GM12878 (cell line): ENCODE data around the gene SHFL. TPM values are rescaled to one million over a fixed set of nuclear protein-coding genes. Genes with fewer than 3 reads are reported as not detected.
A peak's percentile ranks its signal among the peaks of the same experiment; 100 is the strongest.

Experiments
- E2F4 ChIP-seq: IDR thresholded peaks from 2 replicates; pipeline ENCODE4 v1.6.1; 2012; ENCODE audit warnings: low read depth, low read length, improper control_type of control experiment
- EED ChIP-seq: sonication (generic); IDR thresholded peaks from 2 replicates; pipeline ENCODE4 v1.6.1; 2016; ENCODE audit warnings: antibody characterized with exemption, low read depth
- EP300 ChIP-seq, 2 experiments: fragments of 150-350 bp in 1 of 2; IDR thresholded peaks; 2 replicates each; pipeline ENCODE4 v1.6.1; 2011 to 2012; ENCODE audit warnings: low read depth in 2 of 2, low read length in 2 of 2, borderline replicate concordance in 1 of 2, improper control_type of control experiment in 1 of 2, inconsistent platforms in 1 of 2; ENCODE audit not compliant: control insufficient read depth in 1 of 2
- ETV6 ChIP-seq, 2 experiments: fragments of 450-650 bp in 1 of 2; IDR thresholded peaks in 1 of 2; conservative IDR thresholded peaks in 1 of 2; 2 replicates each; pipeline ENCODE4 v1.6.1; 2014; ENCODE audit warnings: antibody characterized with exemption in 1 of 2, borderline replicate concordance in 1 of 2, low read depth in 1 of 2, mild to moderate bottlenecking in 1 of 2, moderate library complexity in 1 of 2
- GATAD2B ChIP-seq: fragments of 450-650 bp; conservative IDR thresholded peaks from 2 replicates; pipeline ENCODE4 v1.6.1; 2017; ENCODE audit warnings: low read depth, mild to moderate bottlenecking, moderate library complexity
- HDAC6 ChIP-seq: fragments of 200-600 bp; sonication (generic); IDR thresholded peaks from one replicate; pipeline ENCODE4 v1.8.0; 2017; ENCODE audit warnings: antibody characterized with exemption; ENCODE audit not compliant: unreplicated experiment
- IRF4 ChIP-seq: IDR thresholded peaks from 2 replicates; pipeline ENCODE4 v1.6.1; 2011; ENCODE audit warnings: low read depth, low read length
- KLF5 ChIP-seq: fragments of 450-650 bp; IDR thresholded peaks from 2 replicates; pipeline ENCODE4 v1.6.1; 2014; ENCODE audit warnings: mild to moderate bottlenecking; ENCODE audit not compliant: partially characterized antibody
- RAD21 ChIP-seq: IDR thresholded peaks from 2 replicates; pipeline ENCODE4 v1.6.1; 2011; ENCODE audit warnings: mild to moderate bottlenecking, low read depth, low read length, moderate library complexity; ENCODE audit not compliant: insufficient read depth
- RB1 ChIP-seq: fragments of 450-650 bp; formaldehyde crosslinking; IDR thresholded peaks from 2 replicates; pipeline ENCODE4 v1.6.1; 2017; ENCODE audit warnings: mild to moderate bottlenecking, borderline replicate concordance
- RCOR1 ChIP-seq: conservative IDR thresholded peaks from 2 replicates; pipeline ENCODE4 v1.6.1; 2012; ENCODE audit warnings: low read depth, low read length, improper control_type of control experiment
- SMAD1 ChIP-seq: fragments of 450-650 bp; IDR thresholded peaks from 2 replicates; pipeline ENCODE4 v1.6.1; 2018; ENCODE audit warnings: mild to moderate bottlenecking, low read depth; ENCODE audit not compliant: partially characterized antibody
- SREBF2 ChIP-seq: IDR thresholded peaks from 2 replicates; pipeline ENCODE4 v1.6.1; 2012; ENCODE audit warnings: mild to moderate bottlenecking, low read length
- polyA plus RNA-seq, 11 experiments: library from polyadenylated mRNA; depleted of rRNA in 4 of 11; unstranded in 6 of 11; stranded (reverse) in 5 of 11; fragments of >200 nt; fragmentation: Nextera tagmentation in 4 of 11; fragmentation: Illumina TruSeq in 1 of 11; extraction: Ambion mirVana in 4 of 11; extraction: Trizol in 1 of 11; gene quantifications; 1 replicate in 1 of 11; 2 replicates in 10 of 11; pipeline versions ENCODE4 v1.2.1 to v1.2.3, GENCODE V29; 2011 to 2016; ENCODE audit warnings: inconsistent platforms in 2 of 11, missing spikeins in 2 of 11, low read depth in 1 of 11
- total RNA-seq, 4 experiments: library from RNA; depleted of rRNA in 3 of 4; stranded (reverse); fragments of >200 nt in 3 of 4; fragmentation: Illumina TruSeq in 1 of 4; extraction: Trizol in 1 of 4; gene quantifications; 2 replicates each; pipeline versions ENCODE4 v1.2.1 to v1.2.3, GENCODE V29; 2013 to 2021
- TF ChIP-seq, protein P1 (sequence below): fragments of 450-650 bp; IDR thresholded peaks from 2 replicates; pipeline ENCODE4 v1.6.1; 2016; ENCODE audit warnings: mild to moderate bottlenecking, moderate library complexity, borderline replicate concordance
- TF ChIP-seq, protein P2 (sequence below), 3 experiments: IDR thresholded peaks in 2 of 3; conservative IDR thresholded peaks in 1 of 3; 2 replicates each; pipeline ENCODE4 v1.5.1; 2011; ENCODE audit warnings: low read depth in 3 of 3, low read length in 3 of 3, mild to moderate bottlenecking in 3 of 3, control low read depth in 2 of 3, moderate library complexity in 2 of 3, inconsistent platforms in 1 of 3, mixed read lengths in 1 of 3; ENCODE audit not compliant: control insufficient read depth in 2 of 3, insufficient read depth in 1 of 3; ENCODE audit errors: extremely low read depth in 1 of 3
- TF ChIP-seq, protein P3 (sequence below): IDR thresholded peaks from 2 replicates; pipeline ENCODE4 v1.6.1; 2012; ENCODE audit warnings: mild to moderate bottlenecking, low read depth, low read length

The SHFL gene
- total and polyA plus RNA-seq, 10 of the 15 experiments (the other 5 are each of a cell fraction or from before 2014, with no cell fraction given): 8.0 to 83.8 (median 40.7) TPM

GRCh38 chr19:10095948-10096614, 10.0 kb downstream of the SHFL start (continued):
- TF ChIP-seq, protein P1, sequence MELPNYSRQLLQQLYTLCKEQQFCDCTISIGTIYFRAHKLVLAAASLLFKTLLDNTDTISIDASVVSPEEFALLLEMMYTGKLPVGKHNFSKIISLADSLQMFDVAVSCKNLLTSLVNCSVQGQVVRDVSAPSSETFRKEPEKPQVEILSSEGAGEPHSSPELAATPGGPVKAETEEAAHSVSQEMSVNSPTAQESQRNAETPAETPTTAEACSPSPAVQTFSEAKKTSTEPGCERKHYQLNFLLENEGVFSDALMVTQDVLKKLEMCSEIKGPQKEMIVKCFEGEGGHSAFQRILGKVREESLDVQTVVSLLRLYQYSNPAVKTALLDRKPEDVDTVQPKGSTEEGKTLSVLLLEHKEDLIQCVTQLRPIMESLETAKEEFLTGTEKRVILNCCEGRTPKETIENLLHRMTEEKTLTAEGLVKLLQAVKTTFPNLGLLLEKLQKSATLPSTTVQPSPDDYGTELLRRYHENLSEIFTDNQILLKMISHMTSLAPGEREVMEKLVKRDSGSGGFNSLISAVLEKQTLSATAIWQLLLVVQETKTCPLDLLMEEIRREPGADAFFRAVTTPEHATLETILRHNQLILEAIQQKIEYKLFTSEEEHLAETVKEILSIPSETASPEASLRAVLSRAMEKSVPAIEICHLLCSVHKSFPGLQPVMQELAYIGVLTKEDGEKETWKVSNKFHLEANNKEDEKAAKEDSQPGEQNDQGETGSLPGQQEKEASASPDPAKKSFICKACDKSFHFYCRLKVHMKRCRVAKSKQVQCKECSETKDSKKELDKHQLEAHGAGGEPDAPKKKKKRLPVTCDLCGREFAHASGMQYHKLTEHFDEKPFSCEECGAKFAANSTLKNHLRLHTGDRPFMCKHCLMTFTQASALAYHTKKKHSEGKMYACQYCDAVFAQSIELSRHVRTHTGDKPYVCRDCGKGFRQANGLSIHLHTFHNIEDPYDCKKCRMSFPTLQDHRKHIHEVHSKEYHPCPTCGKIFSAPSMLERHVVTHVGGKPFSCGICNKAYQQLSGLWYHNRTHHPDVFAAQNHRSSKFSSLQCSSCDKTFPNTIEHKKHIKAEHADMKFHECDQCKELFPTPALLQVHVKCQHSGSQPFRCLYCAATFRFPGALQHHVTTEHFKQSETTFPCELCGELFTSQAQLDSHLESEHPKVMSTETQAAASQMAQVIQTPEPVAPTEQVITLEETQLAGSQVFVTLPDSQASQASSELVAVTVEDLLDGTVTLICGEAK: no peak
- TF ChIP-seq RAD21 (no peak), SREBF2 (no peak), ETV6 (conservative IDR thresholded peaks at IDR 0.05 in 1 of 2, IDR thresholded peaks at IDR 0.05 in 1 of 2; ENCODE audit: borderline replicate concordance in 1 of 2, low read depth in 1 of 2) (no peak), IRF4 (no peak), SMAD1 (no peak), GATAD2B (peak; percentile 68), KLF5 (peak; percentile 42), EP300 (IDR thresholded peaks at IDR 0.05; ENCODE audit: borderline replicate concordance in 1 of 2, control insufficient read depth in 1 of 2, low read depth in 2 of 2, low read length in 2 of 2) (no peak), EED (no peak), HDAC6 (no peak), RCOR1 (no peak), RB1 (peak; percentile 49; the same call in 1 of the 2 replicates), E2F4 (no peak)
- TF ChIP-seq, protein P2, sequence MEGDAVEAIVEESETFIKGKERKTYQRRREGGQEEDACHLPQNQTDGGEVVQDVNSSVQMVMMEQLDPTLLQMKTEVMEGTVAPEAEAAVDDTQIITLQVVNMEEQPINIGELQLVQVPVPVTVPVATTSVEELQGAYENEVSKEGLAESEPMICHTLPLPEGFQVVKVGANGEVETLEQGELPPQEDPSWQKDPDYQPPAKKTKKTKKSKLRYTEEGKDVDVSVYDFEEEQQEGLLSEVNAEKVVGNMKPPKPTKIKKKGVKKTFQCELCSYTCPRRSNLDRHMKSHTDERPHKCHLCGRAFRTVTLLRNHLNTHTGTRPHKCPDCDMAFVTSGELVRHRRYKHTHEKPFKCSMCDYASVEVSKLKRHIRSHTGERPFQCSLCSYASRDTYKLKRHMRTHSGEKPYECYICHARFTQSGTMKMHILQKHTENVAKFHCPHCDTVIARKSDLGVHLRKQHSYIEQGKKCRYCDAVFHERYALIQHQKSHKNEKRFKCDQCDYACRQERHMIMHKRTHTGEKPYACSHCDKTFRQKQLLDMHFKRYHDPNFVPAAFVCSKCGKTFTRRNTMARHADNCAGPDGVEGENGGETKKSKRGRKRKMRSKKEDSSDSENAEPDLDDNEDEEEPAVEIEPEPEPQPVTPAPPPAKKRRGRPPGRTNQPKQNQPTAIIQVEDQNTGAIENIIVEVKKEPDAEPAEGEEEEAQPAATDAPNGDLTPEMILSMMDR (IDR thresholded peaks at IDR 0.05 in 2 of 3, conservative IDR thresholded peaks at IDR 0.05 in 1 of 3; ENCODE audit: control insufficient read depth in 2 of 3, extremely low read depth in 1 of 3, insufficient read depth in 1 of 3, low read depth in 3 of 3, low read length in 3 of 3): no peak
- TF ChIP-seq, protein P3, sequence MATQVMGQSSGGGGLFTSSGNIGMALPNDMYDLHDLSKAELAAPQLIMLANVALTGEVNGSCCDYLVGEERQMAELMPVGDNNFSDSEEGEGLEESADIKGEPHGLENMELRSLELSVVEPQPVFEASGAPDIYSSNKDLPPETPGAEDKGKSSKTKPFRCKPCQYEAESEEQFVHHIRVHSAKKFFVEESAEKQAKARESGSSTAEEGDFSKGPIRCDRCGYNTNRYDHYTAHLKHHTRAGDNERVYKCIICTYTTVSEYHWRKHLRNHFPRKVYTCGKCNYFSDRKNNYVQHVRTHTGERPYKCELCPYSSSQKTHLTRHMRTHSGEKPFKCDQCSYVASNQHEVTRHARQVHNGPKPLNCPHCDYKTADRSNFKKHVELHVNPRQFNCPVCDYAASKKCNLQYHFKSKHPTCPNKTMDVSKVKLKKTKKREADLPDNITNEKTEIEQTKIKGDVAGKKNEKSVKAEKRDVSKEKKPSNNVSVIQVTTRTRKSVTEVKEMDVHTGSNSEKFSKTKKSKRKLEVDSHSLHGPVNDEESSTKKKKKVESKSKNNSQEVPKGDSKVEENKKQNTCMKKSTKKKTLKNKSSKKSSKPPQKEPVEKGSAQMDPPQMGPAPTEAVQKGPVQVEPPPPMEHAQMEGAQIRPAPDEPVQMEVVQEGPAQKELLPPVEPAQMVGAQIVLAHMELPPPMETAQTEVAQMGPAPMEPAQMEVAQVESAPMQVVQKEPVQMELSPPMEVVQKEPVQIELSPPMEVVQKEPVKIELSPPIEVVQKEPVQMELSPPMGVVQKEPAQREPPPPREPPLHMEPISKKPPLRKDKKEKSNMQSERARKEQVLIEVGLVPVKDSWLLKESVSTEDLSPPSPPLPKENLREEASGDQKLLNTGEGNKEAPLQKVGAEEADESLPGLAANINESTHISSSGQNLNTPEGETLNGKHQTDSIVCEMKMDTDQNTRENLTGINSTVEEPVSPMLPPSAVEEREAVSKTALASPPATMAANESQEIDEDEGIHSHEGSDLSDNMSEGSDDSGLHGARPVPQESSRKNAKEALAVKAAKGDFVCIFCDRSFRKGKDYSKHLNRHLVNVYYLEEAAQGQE: no peak
